Gastroesophageal sphincter (tissue), 3 donors: ENCODE measurements around the gene RINL.

Experiments
- EP300 ChIP-seq: sonication (generic); formaldehyde crosslinking; IDR thresholded peaks from one replicate; pipeline ENCODE4 v1.6.1; 2017; ENCODE audit warnings: antibody characterized with exemption, mild to moderate bottlenecking
- POLR2A ChIP-seq, 2 donors: fragments of 450-650 bp; IDR thresholded peaks; one replicate each; pipeline ENCODE4 v1.6.1; 2017; ENCODE audit warnings: antibody characterized with exemption in 2 of 2, mild to moderate bottlenecking in 2 of 2, moderate library complexity in 1 of 2
- POLR2AphosphoS5 ChIP-seq: sonication (generic); formaldehyde crosslinking; IDR thresholded peaks from one replicate; pipeline ENCODE4 v1.6.1; 2017; ENCODE audit warnings: antibody characterized with exemption
- TF ChIP-seq, protein P1 (sequence below), 4 experiments: fragments of 200-600 bp in 2 of 4; fragments of 450-650 bp in 2 of 4; sonication (generic) in 1 of 4; IDR thresholded peaks; one replicate each; pipeline ENCODE4 v1.5.1; 2017 to 2019; ENCODE audit warnings: antibody characterized with exemption in 4 of 4, mild to moderate bottlenecking in 2 of 4, moderate library complexity in 2 of 4

DNA sequence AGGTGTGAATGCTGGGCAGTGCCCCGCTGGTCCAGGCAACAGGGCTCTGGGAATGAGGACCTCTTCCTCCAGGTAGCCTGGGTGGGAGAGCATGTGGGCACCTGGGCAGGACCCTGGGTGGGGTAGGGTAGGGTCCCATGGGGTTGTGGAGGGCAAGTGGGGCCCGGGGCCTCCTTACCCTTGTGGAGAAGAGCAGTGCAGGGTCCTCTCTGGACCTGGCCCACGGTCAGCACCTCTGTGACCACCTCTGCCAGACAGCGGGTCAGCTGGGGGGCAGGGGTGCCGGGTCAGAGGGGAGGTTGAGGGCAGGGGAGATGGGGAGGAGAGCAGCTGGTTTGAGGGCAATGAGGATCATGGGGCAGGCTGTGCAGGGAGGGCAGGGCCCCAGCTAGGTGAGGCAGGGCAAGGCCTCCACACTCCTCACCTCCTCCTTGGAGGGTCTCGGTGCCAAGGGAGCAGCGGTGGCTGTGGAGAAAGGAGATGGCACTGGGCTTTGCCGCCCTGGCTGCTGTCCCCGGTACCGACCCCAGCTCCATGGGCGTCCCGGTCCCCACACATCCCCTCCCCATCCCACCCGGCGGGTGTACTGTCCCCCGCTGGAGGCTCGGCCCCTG lies 33.4 kb upstream of the RINL start:
- TF ChIP-seq, protein P1, sequence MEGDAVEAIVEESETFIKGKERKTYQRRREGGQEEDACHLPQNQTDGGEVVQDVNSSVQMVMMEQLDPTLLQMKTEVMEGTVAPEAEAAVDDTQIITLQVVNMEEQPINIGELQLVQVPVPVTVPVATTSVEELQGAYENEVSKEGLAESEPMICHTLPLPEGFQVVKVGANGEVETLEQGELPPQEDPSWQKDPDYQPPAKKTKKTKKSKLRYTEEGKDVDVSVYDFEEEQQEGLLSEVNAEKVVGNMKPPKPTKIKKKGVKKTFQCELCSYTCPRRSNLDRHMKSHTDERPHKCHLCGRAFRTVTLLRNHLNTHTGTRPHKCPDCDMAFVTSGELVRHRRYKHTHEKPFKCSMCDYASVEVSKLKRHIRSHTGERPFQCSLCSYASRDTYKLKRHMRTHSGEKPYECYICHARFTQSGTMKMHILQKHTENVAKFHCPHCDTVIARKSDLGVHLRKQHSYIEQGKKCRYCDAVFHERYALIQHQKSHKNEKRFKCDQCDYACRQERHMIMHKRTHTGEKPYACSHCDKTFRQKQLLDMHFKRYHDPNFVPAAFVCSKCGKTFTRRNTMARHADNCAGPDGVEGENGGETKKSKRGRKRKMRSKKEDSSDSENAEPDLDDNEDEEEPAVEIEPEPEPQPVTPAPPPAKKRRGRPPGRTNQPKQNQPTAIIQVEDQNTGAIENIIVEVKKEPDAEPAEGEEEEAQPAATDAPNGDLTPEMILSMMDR (IDR thresholded peaks at IDR 0.05): no peak
- TF ChIP-seq EP300: no peak
- TF ChIP-seq POLR2A (IDR thresholded peaks at IDR 0.05): no peak
- no peak for TF ChIP-seq POLR2AphosphoS5
